Stimulated activated naive B cell treated with anti-CD40 and anti-IgM and Interleukin-4, amounts not matched to agents 10 μg/mL and 1 μg/mL and 100 μg/mL, for 72 hours (primary cell): ENCODE data around the gene ANGPTL5.
A peak's percentile ranks its signal among the peaks of the same experiment; 100 is the strongest.
"Not testable (repeated sequence)": the region's sequence is repeated elsewhere in the genome, so short reads cannot be mapped to it uniquely, and the experiment has no call there.

ENCODE experiments used
- ATAC-seq, 2 donors: fragments of 150-1000 bp; cut with Tn5 transposase; replicated peaks; 2 replicates each; pipeline ENCODE4 v1.10.0; 2021; ENCODE audit warnings: moderate library complexity in 1 of 2
- DNase-seq: peaks from one replicate; pipeline ENCODE4 v3.0.0; 2021
- H3K27ac Mint-ChIP-seq: one replicate; pipeline ENCODE4 v1.8.0; 2022; ENCODE audit warnings: mild to moderate bottlenecking, mixed read lengths
- H3K27me3 Mint-ChIP-seq, 2 donors: one replicate each; pipeline ENCODE4 v1.8.0; 2022; ENCODE audit warnings: mixed read lengths in 2 of 2
- H3K36me3 Mint-ChIP-seq, 2 donors: one replicate each; pipeline ENCODE4 v1.8.0; 2022; ENCODE audit warnings: mixed read lengths in 2 of 2, mild to moderate bottlenecking in 1 of 2
- H3K4me1 Mint-ChIP-seq, 2 donors: one replicate each; pipeline ENCODE4 v1.8.0; 2022; ENCODE audit warnings: mixed read lengths in 2 of 2, mild to moderate bottlenecking in 1 of 2
- H3K4me3 Mint-ChIP-seq, 2 donors: one replicate each; pipeline ENCODE4 v1.8.0; 2022; ENCODE audit warnings: mild to moderate bottlenecking in 2 of 2, mixed read lengths in 2 of 2, moderate library complexity in 1 of 2
- H3K9me3 Mint-ChIP-seq, 2 donors: one replicate each; pipeline ENCODE4 v1.8.0; 2022; ENCODE audit warnings: mixed read lengths in 2 of 2, mild to moderate bottlenecking in 1 of 2

The ANGPTL5 gene

GRCh38 chr11:101866619-101867491 lies 49.5 kb downstream of the ANGPTL5 start:
- no peak for DNase-seq
- H3K27me3 Mint-ChIP-seq, result peaks cover 13 to 18% of the 10 kb centered on the region in 2 donors

DNA sequence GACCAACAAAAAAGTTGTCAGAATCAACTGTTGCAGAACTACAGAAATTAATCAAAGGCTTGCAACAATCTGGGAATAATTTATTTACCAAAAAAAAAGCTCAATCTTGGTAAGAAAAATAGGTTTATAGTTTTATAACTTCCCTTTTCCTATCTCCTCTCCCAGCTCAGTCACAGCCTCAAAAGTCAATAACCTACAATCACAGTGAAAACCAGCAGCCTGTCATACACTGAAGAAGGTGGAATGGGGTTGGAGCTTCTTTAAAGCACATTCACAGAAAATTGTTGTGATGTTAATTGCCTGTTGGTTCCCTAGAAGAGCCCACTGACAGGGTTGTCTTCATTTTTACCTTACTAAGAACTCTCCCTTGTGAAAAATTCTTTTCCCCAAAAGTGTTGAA lies 52.2 kb downstream of the ANGPTL5 start:
- Mint-ChIP-seq H3K9me3 (peaks cover 4 to 8% of the 10 kb centered on the region in 2 donors), H3K4me3 (no peak overlapping the region), H3K27ac (no peak overlapping the region), H3K4me1 (peaks cover 0 to 3% of the 10 kb centered on the region in 2 donors), H3K36me3 (no peaks in the 10 kb centered on the region), H3K27me3 (peaks cover 9 to 20% of the 10 kb centered on the region in 2 donors)
- no peak for ATAC-seq
- DNase-seq, result no peak

More at GRCh38 chr11:101866619-101867491, 49.5 kb downstream of the ANGPTL5 start:
- Mint-ChIP-seq H3K4me3 (no peak overlapping the region), H3K36me3 (no peaks in the 10 kb centered on the region), H3K9me3 (peaks cover 4 to 8% of the 10 kb centered on the region in 2 donors), H3K27ac (no peak overlapping the region), H3K4me1 (no peaks in the 10 kb centered on the region)
- no peak for ATAC-seq

- DNase-seq (no peak), ATAC-seq (no peak)
- H3K27ac Mint-ChIP-seq, result no peak overlapping the region
- peaks cover 9 to 15% of the 10 kb centered on the region in 2 donors for H3K27me3 Mint-ChIP-seq
- no peak overlapping the region for H3K4me3 Mint-ChIP-seq
- peaks cover 0 to 3% of the 10 kb centered on the region in 2 donors for H3K4me1 Mint-ChIP-seq
- peaks cover 4 to 8% of the 10 kb centered on the region in 2 donors for H3K9me3 Mint-ChIP-seq
- H3K36me3 Mint-ChIP-seq, result no peaks in the 10 kb centered on the region
These were observed 53.0 kb downstream of the ANGPTL5 start for GRCh38 chr11:101863361-101863760.

DNA sequence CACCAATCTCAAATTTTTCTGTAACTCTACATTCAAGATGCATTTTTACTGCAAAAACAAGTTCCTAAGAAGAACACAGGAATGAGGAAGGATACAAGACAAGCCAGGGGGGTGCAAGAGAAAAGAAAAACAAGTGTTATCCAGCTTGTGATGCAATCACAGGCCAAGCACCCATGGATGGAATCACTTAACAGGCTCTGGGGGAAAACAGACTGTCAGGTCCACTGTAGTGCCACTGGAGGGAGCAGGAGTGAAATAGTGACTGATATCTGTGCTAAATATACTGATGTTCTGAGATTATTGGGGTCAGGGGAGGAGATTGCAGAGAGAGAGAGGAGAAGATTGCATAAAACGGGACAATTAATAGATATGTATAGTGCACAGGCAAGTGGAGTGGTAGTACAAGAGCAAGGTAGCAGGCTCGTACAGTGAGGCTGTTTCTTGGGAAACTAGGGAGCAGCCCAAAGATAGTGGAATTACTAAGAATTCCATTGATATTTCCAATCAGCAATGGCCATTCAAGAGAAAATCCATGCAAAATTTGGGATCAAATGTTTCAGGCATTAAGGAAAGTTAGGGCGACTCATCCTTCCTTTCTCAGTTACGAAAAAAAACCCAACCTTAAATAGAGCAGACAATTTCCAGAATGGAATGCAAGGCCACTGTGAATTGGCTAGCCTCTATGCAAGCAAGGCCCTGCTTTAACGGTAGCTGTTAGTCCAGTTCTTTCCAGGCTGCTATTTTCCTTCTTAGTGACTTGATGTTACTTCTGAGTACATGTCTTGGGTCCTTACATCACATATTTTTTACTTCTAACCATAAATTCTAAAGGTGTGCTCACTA lies 53.7 kb downstream of the ANGPTL5 start:
- Mint-ChIP-seq H3K27me3 (peaks cover 9 to 15% of the 10 kb centered on the region in 2 donors), H3K4me1 (peaks cover 0 to 3% of the 10 kb centered on the region in 2 donors), H3K27ac (no peak overlapping the region), H3K4me3 (no peak overlapping the region), H3K9me3 (peaks cover 4 to 8% of the 10 kb centered on the region in 2 donors), H3K36me3 (no peaks in the 10 kb centered on the region)
- no peak for DNase-seq
- ATAC-seq, result no peak

DNA sequence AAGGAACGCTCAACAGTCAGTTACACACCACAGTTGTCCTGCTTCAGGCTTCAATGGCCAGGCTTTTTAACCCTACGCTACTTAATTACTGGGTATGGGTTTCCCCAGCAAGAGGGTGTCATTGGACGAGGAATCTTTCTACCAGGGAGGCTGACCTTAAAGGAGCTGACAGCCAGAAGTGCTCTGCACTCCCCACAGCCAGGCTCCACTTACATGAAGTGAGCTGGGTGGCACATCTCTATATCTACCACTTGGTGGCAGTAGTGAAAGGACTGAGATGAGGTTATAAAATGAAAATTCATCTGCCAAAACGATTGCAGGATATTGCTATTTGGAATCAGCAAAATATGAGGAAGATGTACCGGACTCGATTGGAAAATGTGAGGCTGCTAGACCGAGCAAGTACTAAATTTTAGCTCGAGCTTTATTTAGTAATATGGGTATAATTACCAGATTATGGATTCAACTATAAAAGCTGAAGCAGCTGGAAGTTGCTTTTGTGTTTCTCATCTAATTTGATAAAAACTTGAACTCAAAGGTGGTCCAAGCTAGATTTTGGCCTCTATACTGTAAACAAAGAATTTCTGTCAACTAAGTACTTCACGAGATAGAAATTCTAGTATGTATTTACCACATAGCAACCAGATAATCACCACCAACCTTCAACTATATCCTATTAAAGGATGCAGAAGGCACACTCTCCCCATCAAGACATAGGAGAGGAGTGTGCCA lies 55.5 kb downstream of the ANGPTL5 start:
- Mint-ChIP-seq H3K4me3 (no peak overlapping the region), H3K4me1 (peaks cover 0 to 3% of the 10 kb centered on the region in 2 donors), H3K27me3 (peaks cover 9 to 15% of the 10 kb centered on the region in 2 donors), H3K27ac (no peak overlapping the region), H3K36me3 (no peaks in the 10 kb centered on the region), H3K9me3 (peaks cover 4 to 8% of the 10 kb centered on the region in 2 donors)
- peak; percentile 81 to 84 for ATAC-seq
- DNase-seq, result peak; percentile 10

GRCh38 chr11:101852260-101852659 lies 64.1 kb downstream of the ANGPTL5 start:
- not testable (repeated sequence) for H3K27ac Mint-ChIP-seq, H3K36me3 Mint-ChIP-seq, ATAC-seq, H3K4me3 Mint-ChIP-seq, H3K9me3 Mint-ChIP-seq, H3K4me1 Mint-ChIP-seq, DNase-seq
- H3K27me3 Mint-ChIP-seq, result peaks cover 20% of the 10 kb centered on the region in 2 donors

GRCh38 chr11:101848262-101848661 lies 68.1 kb downstream of the ANGPTL5 start:
- Mint-ChIP-seq H3K27ac (no peak overlapping the region), H3K36me3 (no peaks in the 10 kb centered on the region), H3K27me3 (peaks cover 12 to 18% of the 10 kb centered on the region in 2 donors), H3K4me1 (no peaks in the 10 kb centered on the region), H3K9me3 (peaks cover 0 to 2% of the 10 kb centered on the region in 2 donors), H3K4me3 (no peak overlapping the region)
- ATAC-seq (no peak), DNase-seq (no peak)

GRCh38 chr11:101844608-101845007 lies 71.7 kb downstream of the ANGPTL5 start:
- Mint-ChIP-seq H3K36me3 (no peaks in the 10 kb centered on the region), H3K4me1 (no peaks in the 10 kb centered on the region), H3K4me3 (no peak overlapping the region), H3K27me3 (peaks cover 0 to 6% of the 10 kb centered on the region in 2 donors), H3K9me3 (peaks cover 0 to 3% of the 10 kb centered on the region in 2 donors), H3K27ac (no peak overlapping the region)
- no peak for DNase-seq
- ATAC-seq, result no peak

DNA sequence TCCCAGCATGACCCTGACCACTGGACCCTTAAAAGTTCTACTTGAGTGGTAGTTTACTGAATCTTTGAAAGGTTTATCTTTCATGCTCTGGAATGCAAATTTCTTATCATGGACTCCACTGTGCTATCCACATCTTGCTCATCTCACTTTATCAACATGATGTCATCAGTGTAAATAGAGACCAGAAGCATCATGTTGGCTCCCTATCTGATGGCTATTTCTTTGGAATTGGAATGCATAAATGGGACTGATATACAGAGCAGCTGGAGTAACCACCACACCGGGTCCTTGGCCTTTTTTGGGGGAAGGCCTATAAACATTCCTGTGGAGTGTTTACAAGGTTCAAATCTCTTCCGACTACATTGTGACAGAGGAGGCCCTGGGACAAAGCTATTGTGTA lies 75.6 kb downstream of the ANGPTL5 start:
- H3K27ac Mint-ChIP-seq, result no peak overlapping the region
- DNase-seq (no peak), ATAC-seq (no peak)
- no peaks in the 10 kb centered on the region for H3K4me1 Mint-ChIP-seq
- peaks cover 0 to 5% of the 10 kb centered on the region in 2 donors for H3K9me3 Mint-ChIP-seq
- no peak overlapping the region for H3K4me3 Mint-ChIP-seq
- peaks cover 0 to 10% of the 10 kb centered on the region in 2 donors for H3K27me3 Mint-ChIP-seq
- H3K36me3 Mint-ChIP-seq, result no peaks in the 10 kb centered on the region
